GM23338 (cell line): Measurements from ENCODE around the gene GTF3C1. TPM values are rescaled to one million over a fixed set of nuclear protein-coding genes. Genes with fewer than 3 reads are reported as not detected.

Source experiments
- ATAC-seq: fragments of 200-7000 bp; cut with Tn5 transposase; 3 replicates; pipeline ENCODE4 v1.9.1; 2020
- DNase-seq: peaks from one replicate; pipeline ENCODE4 v3.0.0-alpha.2; 2015; ENCODE audit warnings: low spot score
- H2AFZ ChIP-seq: fragments of 200-600 bp; sonication (generic); 2 replicates; pipeline ENCODE4 v1.8.0; 2016; ENCODE audit warnings: antibody characterized with exemption, mild to moderate bottlenecking, moderate library complexity
- H3F3A ChIP-seq: fragments of 200-600 bp; sonication (generic); replicated peaks from 2 replicates; pipeline ENCODE4 v1.8.0; 2017; ENCODE audit warnings: antibody characterized with exemption, mixed run types, low read depth
- H3K27ac ChIP-seq: fragments of 200-600 bp; sonication (generic); 2 replicates; pipeline ENCODE4 v1.6.1; 2016; ENCODE audit warnings: low read depth
- H3K27me3 ChIP-seq: fragments of 200-600 bp; sonication (generic); 2 replicates; pipeline ENCODE4 v1.8.0; 2016; ENCODE audit warnings: mild to moderate bottlenecking, mixed run types, moderate library complexity; ENCODE audit not compliant: insufficient read depth
- H3K36me3 ChIP-seq: fragments of 200-600 bp; sonication (generic); 2 replicates; pipeline ENCODE4 v1.8.0; 2016; ENCODE audit warnings: mild to moderate bottlenecking; ENCODE audit not compliant: insufficient read depth
- H3K4me1 ChIP-seq: fragments of 200-600 bp; sonication (generic); 2 replicates; pipeline ENCODE4 v1.8.0; 2016; ENCODE audit warnings: mild to moderate bottlenecking, moderate library complexity; ENCODE audit not compliant: insufficient read depth
- H3K4me2 ChIP-seq: fragments of 200-600 bp; sonication (generic); 2 replicates; pipeline ENCODE4 v1.7.1; 2017; ENCODE audit warnings: mixed run types
- H3K4me3 ChIP-seq: fragments of 200-600 bp; sonication (generic); 2 replicates; pipeline ENCODE4 v1.6.1; 2016; ENCODE audit warnings: mixed run types
- H3K79me2 ChIP-seq: fragments of 200-600 bp; sonication (generic); replicated peaks from 2 replicates; pipeline ENCODE4 v1.8.0; 2017; ENCODE audit warnings: mild to moderate bottlenecking; ENCODE audit not compliant: insufficient read depth
- H3K9me2 ChIP-seq: fragments of 200-600 bp; sonication (generic); 2 replicates; pipeline ENCODE4 v1.8.0; 2017; ENCODE audit not compliant: insufficient read depth
- H4K20me1 ChIP-seq: fragments of 200-600 bp; sonication (generic); replicated peaks from 2 replicates; pipeline ENCODE4 v1.8.0; 2017; ENCODE audit warnings: mild to moderate bottlenecking; ENCODE audit not compliant: insufficient read depth
- H3K27ac Mint-ChIP-seq: 2 replicates; pipeline ENCODE4 v1.8.0; 2020; ENCODE audit warnings: inconsistent platforms, mild to moderate bottlenecking, moderate library complexity, mixed read lengths
- H3K27me3 Mint-ChIP-seq: 3 replicates; pipeline ENCODE4 v1.8.0; 2022; ENCODE audit warnings: low read depth, mild to moderate bottlenecking, moderate library complexity, mixed read lengths, inconsistent platforms; ENCODE audit not compliant: insufficient read depth, poor library complexity
- H3K36me3 Mint-ChIP-seq: 3 replicates; pipeline ENCODE4 v1.8.0; 2021; ENCODE audit warnings: low read depth, mild to moderate bottlenecking, inconsistent platforms, moderate library complexity, mixed read lengths
- H3K4me1 Mint-ChIP-seq: 3 replicates; pipeline ENCODE4 v1.8.0; 2020; ENCODE audit warnings: mild to moderate bottlenecking, inconsistent platforms, mixed read lengths
- H3K4me3 Mint-ChIP-seq: 3 replicates; pipeline ENCODE4 v1.8.0; 2021; ENCODE audit warnings: moderate library complexity, mild to moderate bottlenecking, inconsistent platforms, mixed read lengths
- H3K9me3 Mint-ChIP-seq: 3 replicates; pipeline ENCODE4 v1.8.0; 2020; ENCODE audit warnings: moderate library complexity, mild to moderate bottlenecking, inconsistent platforms, mixed read lengths
- EZH2phosphoT487 ChIP-seq: fragments of 200-600 bp; sonication (generic); IDR thresholded peaks from one replicate; pipeline ENCODE4 v1.8.1; 2018; ENCODE audit warnings: antibody characterized with exemption; ENCODE audit not compliant: unreplicated experiment
- JUNB ChIP-seq: IDR thresholded peaks from one replicate; pipeline ENCODE4 v1.6.1; 2016; ENCODE audit warnings: antibody characterized with exemption; ENCODE audit not compliant: unreplicated experiment
- NANOG ChIP-seq: IDR thresholded peaks from 2 replicates; pipeline ENCODE4 v1.6.1; 2016; ENCODE audit warnings: antibody characterized with exemption, borderline replicate concordance
- POLR2AphosphoS5 ChIP-seq: IDR thresholded peaks from 2 replicates; pipeline ENCODE4 v1.6.1; 2016; ENCODE audit warnings: antibody characterized with exemption, low read depth
- STAT1 ChIP-seq: IDR thresholded peaks from one replicate; pipeline ENCODE4 v1.6.1; 2016; ENCODE audit warnings: antibody characterized with exemption; ENCODE audit not compliant: unreplicated experiment
- ZNF331 ChIP-seq: fragments of 250-450 bp; sonication (Bioruptor Pico); IDR thresholded peaks from 2 replicates; pipeline ENCODE4 v1.5.0; 2020; ENCODE audit warnings: low read depth, mild to moderate bottlenecking, moderate library complexity
- polyA plus RNA-seq: library from polyadenylated mRNA; unstranded; fragments of >200 nt; fragmentation: Nextera tagmentation; extraction: Ambion mirVana; gene quantifications from 2 replicates; pipeline ENCODE4 v1.2.1, GENCODE V29; 2016
- total RNA-seq: library from RNA; depleted of rRNA; stranded (reverse); fragments of >200 nt; shearing (Covaris generic); gene quantifications from 2 replicates; pipeline ENCODE4 v1.2.3, GENCODE V29; 2014
- TF ChIP-seq, protein P1 (sequence below): fragments of 250-450 bp; sonication (Bioruptor Pico); IDR thresholded peaks from 2 replicates; pipeline ENCODE4 v1.5.0; 2020; ENCODE audit warnings: mild to moderate bottlenecking, moderate library complexity
- TF ChIP-seq, protein P2 (sequence below), 2 experiments: fragments of 200-600 bp in 1 of 2; sonication (generic) in 1 of 2; conservative IDR thresholded peaks; 2 replicates each; pipeline versions ENCODE4 v1.5.1 to v1.6.1; 2016 to 2017; ENCODE audit warnings: antibody characterized with exemption in 2 of 2, low read depth in 2 of 2, mild to moderate bottlenecking in 2 of 2, moderate library complexity in 1 of 2

The GTF3C1 gene
- total and polyA plus RNA-seq, 2 experiments from 2014 or later, result 78.5 to 138 TPM

DNA sequence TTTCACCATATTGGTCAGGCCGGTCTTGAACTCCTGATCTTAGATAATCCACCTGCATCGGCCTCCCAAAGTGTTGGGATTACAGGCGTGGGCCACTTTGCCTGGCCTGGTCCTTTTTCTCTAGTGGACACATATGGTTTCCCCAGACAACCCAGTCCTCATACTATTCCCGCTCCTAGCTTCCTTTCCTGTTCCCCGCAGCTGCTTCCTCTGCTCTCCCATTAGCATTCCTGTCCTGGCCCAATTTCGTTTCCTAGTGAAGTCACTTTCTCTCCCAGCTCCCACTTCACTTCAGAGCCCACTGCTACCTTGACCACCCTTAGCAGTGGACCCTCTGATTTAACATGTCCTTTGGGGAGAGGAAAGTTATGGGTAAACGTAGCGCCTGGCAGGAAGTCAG lies 11.5 kb upstream of the GTF3C1 start (continued):
- TF ChIP-seq, protein P1, sequence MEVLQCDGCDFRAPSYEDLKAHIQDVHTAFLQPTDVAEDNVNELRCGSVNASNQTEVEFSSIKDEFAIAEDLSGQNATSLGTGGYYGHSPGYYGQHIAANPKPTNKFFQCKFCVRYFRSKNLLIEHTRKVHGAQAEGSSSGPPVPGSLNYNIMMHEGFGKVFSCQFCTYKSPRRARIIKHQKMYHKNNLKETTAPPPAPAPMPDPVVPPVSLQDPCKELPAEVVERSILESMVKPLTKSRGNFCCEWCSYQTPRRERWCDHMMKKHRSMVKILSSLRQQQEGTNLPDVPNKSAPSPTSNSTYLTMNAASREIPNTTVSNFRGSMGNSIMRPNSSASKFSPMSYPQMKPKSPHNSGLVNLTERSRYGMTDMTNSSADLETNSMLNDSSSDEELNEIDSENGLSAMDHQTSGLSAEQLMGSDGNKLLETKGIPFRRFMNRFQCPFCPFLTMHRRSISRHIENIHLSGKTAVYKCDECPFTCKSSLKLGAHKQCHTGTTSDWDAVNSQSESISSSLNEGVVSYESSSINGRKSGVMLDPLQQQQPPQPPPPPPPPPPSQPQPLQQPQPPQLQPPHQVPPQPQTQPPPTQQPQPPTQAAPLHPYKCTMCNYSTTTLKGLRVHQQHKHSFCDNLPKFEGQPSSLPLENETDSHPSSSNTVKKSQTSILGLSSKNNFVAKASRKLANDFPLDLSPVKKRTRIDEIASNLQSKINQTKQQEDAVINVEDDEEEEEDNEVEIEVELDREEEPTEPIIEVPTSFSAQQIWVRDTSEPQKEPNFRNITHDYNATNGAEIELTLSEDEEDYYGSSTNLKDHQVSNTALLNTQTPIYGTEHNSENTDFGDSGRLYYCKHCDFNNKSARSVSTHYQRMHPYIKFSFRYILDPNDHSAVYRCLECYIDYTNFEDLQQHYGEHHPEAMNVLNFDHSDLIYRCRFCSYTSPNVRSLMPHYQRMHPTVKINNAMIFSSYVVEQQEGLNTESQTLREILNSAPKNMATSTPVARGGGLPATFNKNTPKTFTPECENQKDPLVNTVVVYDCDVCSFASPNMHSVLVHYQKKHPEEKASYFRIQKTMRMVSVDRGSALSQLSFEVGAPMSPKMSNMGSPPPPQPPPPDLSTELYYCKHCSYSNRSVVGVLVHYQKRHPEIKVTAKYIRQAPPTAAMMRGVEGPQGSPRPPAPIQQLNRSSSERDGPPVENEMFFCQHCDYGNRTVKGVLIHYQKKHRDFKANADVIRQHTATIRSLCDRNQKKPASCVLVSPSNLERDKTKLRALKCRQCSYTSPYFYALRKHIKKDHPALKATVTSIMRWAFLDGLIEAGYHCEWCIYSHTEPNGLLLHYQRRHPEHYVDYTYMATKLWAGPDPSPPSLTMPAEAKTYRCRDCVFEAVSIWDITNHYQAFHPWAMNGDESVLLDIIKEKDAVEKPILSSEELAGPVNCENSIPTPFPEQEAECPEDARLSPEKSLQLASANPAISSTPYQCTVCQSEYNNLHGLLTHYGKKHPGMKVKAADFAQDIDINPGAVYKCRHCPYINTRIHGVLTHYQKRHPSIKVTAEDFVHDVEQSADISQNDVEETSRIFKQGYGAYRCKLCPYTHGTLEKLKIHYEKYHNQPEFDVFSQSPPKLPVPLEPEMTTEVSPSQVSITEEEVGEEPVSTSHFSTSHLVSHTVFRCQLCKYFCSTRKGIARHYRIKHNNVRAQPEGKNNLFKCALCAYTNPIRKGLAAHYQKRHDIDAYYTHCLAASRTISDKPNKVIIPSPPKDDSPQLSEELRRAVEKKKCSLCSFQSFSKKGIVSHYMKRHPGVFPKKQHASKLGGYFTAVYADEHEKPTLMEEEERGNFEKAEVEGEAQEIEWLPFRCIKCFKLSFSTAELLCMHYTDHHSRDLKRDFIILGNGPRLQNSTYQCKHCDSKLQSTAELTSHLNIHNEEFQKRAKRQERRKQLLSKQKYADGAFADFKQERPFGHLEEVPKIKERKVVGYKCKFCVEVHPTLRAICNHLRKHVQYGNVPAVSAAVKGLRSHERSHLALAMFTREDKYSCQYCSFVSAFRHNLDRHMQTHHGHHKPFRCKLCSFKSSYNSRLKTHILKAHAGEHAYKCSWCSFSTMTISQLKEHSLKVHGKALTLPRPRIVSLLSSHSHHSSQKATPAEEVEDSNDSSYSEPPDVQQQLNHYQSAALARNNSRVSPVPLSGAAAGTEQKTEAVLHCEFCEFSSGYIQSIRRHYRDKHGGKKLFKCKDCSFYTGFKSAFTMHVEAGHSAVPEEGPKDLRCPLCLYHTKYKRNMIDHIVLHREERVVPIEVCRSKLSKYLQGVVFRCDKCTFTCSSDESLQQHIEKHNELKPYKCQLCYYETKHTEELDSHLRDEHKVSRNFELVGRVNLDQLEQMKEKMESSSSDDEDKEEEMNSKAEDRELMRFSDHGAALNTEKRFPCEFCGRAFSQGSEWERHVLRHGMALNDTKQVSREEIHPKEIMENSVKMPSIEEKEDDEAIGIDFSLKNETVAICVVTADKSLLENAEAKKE, result no peak

DNA sequence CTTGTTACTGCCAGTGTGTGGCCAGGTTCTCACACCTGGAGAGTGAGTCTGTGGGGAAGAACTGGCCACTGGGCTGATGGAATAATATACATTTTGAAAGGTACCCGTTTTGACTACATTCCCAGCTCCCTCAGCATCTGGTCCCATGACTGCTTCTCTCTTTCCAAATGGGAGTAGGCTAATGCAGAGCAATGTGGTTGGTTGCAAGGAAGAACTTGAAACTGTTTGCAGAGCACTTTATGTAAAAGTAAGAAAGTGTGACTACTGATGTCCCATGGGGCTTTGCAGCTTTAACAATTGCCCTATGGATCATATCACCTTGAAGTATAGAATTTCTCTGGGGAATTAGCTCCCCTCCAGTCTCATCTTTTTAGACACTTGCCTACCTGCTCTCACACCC lies 9.2 kb upstream of the GTF3C1 start:
- H3K9me2 ChIP-seq, result no peaks in the 10 kb centered on the region
- Mint-ChIP-seq H3K4me3 (no peak overlapping the region), H3K36me3 (no peaks in the 10 kb centered on the region), H3K4me1 (no peaks in the 10 kb centered on the region), H3K27ac (no peak overlapping the region), H3K27me3 (peaks cover 3% of the 10 kb centered on the region), H3K9me3 (no peaks in the 10 kb centered on the region)
- ATAC-seq, result no peak
- DNase-seq, result no peak
- no peaks in the 10 kb centered on the region for H3K27me3 ChIP-seq
- H3F3A ChIP-seq, result no peaks in the 10 kb centered on the region
- no peak overlapping the region for H3K4me2 ChIP-seq
- no peak overlapping the region for H2AFZ ChIP-seq
- no peaks in the 10 kb centered on the region for H3K79me2 ChIP-seq
- no peak overlapping the region for H3K27ac ChIP-seq
- H3K4me3 ChIP-seq, result no peak overlapping the region
- no peaks in the 10 kb centered on the region for H3K4me1 ChIP-seq
- 0 out of 2 replicates have a peak, but pooled peaks cover 2% of the 10 kb centered on the region for H4K20me1 ChIP-seq
- no peaks in the 10 kb centered on the region; the same call in 1 of the 2 replicates for H3K36me3 ChIP-seq
- TF ChIP-seq EZH2phosphoT487, result no peak
- no peak for TF ChIP-seq ZNF331
- TF ChIP-seq, protein P2, sequence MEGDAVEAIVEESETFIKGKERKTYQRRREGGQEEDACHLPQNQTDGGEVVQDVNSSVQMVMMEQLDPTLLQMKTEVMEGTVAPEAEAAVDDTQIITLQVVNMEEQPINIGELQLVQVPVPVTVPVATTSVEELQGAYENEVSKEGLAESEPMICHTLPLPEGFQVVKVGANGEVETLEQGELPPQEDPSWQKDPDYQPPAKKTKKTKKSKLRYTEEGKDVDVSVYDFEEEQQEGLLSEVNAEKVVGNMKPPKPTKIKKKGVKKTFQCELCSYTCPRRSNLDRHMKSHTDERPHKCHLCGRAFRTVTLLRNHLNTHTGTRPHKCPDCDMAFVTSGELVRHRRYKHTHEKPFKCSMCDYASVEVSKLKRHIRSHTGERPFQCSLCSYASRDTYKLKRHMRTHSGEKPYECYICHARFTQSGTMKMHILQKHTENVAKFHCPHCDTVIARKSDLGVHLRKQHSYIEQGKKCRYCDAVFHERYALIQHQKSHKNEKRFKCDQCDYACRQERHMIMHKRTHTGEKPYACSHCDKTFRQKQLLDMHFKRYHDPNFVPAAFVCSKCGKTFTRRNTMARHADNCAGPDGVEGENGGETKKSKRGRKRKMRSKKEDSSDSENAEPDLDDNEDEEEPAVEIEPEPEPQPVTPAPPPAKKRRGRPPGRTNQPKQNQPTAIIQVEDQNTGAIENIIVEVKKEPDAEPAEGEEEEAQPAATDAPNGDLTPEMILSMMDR (conservative IDR thresholded peaks at IDR 0.05; ENCODE audit: low read depth in 2 of 2), result no peak
- TF ChIP-seq, protein P1, result no peak
- TF ChIP-seq JUNB, result no peak
- TF ChIP-seq NANOG, result no peak
- no peak for TF ChIP-seq STAT1
- no peak for TF ChIP-seq POLR2AphosphoS5
